Gastrocnemius medialis (tissue), 4 donors: ENCODE results near the gene NUDT6.

Experiments used
- CTCF ChIP-seq, 5 experiments: fragments of 450-650 bp in 3 of 5; fragments of 200-600 bp in 2 of 5; sonication (generic) in 2 of 5; IDR thresholded peaks in 4 of 5; conservative IDR thresholded peaks in 1 of 5; 1 replicate in 4 of 5; 2 replicates in 1 of 5; pipeline ENCODE4 v1.5.1; 2016 to 2019; ENCODE audit warnings: antibody characterized with exemption in 5 of 5, mild to moderate bottlenecking in 3 of 5, moderate library complexity in 3 of 5
- POLR2A ChIP-seq, 2 donors: fragments of 450-650 bp; IDR thresholded peaks; one replicate each; pipeline ENCODE4 v1.6.1; 2017; ENCODE audit warnings: antibody characterized with exemption in 2 of 2, mild to moderate bottlenecking in 2 of 2, moderate library complexity in 2 of 2

DNA sequence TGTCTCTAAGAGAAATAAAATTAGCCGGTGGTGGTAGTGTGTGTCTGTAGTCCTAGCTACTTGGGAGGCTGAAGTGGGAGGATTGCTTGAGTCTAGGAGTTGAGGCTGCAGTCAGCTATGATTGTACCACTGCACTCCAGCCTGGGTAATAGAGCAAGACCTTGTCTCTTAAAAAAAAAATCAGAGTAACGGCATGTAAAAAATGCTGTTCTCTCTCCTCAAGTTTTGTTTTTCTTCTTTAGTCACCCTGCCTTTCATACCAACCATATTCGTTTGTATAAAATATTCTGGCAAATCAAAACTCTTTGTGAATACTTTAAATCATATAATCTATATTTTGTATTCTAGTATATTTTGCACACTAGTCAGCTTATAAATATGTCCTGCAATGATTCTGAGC, 44.8 kb upstream of the NUDT6 start:
- TF ChIP-seq CTCF (IDR thresholded peaks at IDR 0.05 in 4 of 5, conservative IDR thresholded peaks at IDR 0.05 in 1 of 5) (no peak), POLR2A (IDR thresholded peaks at IDR 0.05) (no peak)
